H1 (cell line): ENCODE measurements around the gene RHEB. TPM values are rescaled to one million over a fixed set of nuclear protein-coding genes. Genes with fewer than 3 reads are reported as not detected.

Experiments
- CTCF ChIA-PET: fragments of 300-600 bp; sonication (Branson Sonifier 250); formaldehyde crosslinking; loops from one replicate; lab custom pipeline; 2021; ENCODE audit not compliant: partially characterized antibody; lab: Charles Lee
- POLR2A ChIA-PET: fragments of 300-600 bp; sonication (Branson Sonifier 250); formaldehyde crosslinking; loops from one replicate; lab custom pipeline; 2021; ENCODE audit warnings: inconsistent platforms; ENCODE audit not compliant: partially characterized antibody; lab: Charles Lee
- DNase-seq, 2 experiments: peaks; one replicate each; pipeline versions ENCODE4 v3.0.0 to v3.0.0-alpha.2; 2010 to 2022; ENCODE audit warnings: low spot score in 2 of 2, low read depth in 1 of 2, mixed read lengths in 1 of 2
- FAIRE-seq: peaks from 2 replicates; lab custom pipeline; 2011; peaks lifted over from hg19 to GRCh38; lab: Jason Lieb, UNC
- H2AFZ ChIP-seq: 2 replicates; pipeline ENCODE4 v1.8.1; 2012; ENCODE audit warnings: low read length, inconsistent platforms
- H2AK5ac ChIP-seq: 2 replicates; pipeline ENCODE4 v1.6.1; 2013; ENCODE audit warnings: low read depth, low read length
- H2BK120ac ChIP-seq: replicated peaks from 2 replicates; pipeline ENCODE3; 2013; ENCODE audit warnings: low read depth, low read length, inconsistent platforms
- H2BK12ac ChIP-seq: 2 replicates; pipeline ENCODE4 v1.6.1; 2013; ENCODE audit warnings: low read depth, low read length
- H2BK15ac ChIP-seq: 2 replicates; pipeline ENCODE4 v1.6.1; 2013; ENCODE audit warnings: low read length
- H2BK20ac ChIP-seq: 2 replicates; pipeline ENCODE4 v1.6.1; 2013; ENCODE audit warnings: low read length
- H2BK5ac ChIP-seq: 2 replicates; pipeline ENCODE4 v1.6.1; 2013; ENCODE audit warnings: low read depth, low read length
- H3K14ac ChIP-seq: 2 replicates; pipeline ENCODE4 v1.6.1; 2013; ENCODE audit warnings: inconsistent platforms; ENCODE audit not compliant: insufficient read length
- H3K18ac ChIP-seq: 2 replicates; pipeline ENCODE4 v1.6.1; 2013; ENCODE audit warnings: low read length; ENCODE audit errors: extremely low read depth
- H3K23ac ChIP-seq: 2 replicates; pipeline ENCODE4 v1.6.1; 2013; ENCODE audit warnings: inconsistent platforms; ENCODE audit not compliant: insufficient read length
- H3K23me2 ChIP-seq: 2 replicates; pipeline ENCODE4 v1.6.1; 2013; ENCODE audit warnings: low read depth, low read length
- H3K27ac ChIP-seq: 2 replicates; pipeline ENCODE4 v1.6.1; 2011; ENCODE audit warnings: low read depth, low read length, inconsistent platforms
- H3K27me3 ChIP-seq, 4 experiments: replicated peaks in 1 of 4; 1 replicate in 1 of 4; 2 replicates in 3 of 4; pipeline versions ENCODE4 v1.6.1 to v1.8.1; 2011 to 2013; ENCODE audit warnings: low read length in 3 of 4, mild to moderate bottlenecking in 3 of 4, inconsistent platforms in 2 of 4, mixed read lengths in 2 of 4, moderate library complexity in 1 of 4; ENCODE audit not compliant: control insufficient read depth in 3 of 4, insufficient read depth in 3 of 4; ENCODE audit errors: extremely low read depth in 1 of 4
- H3K36me3 ChIP-seq, 4 experiments: 2 replicates each; pipeline versions ENCODE4 v1.6.1 to v1.8.1; 2011 to 2013; ENCODE audit warnings: mild to moderate bottlenecking in 4 of 4, low read length in 3 of 4, moderate library complexity in 2 of 4, control low read depth in 1 of 4, inconsistent platforms in 1 of 4; ENCODE audit not compliant: insufficient read depth in 4 of 4, control insufficient read depth in 2 of 4
- H3K4ac ChIP-seq: replicated peaks from 2 replicates; pipeline ENCODE3; 2013; ENCODE audit warnings: low read length, low read depth, mixed read lengths, inconsistent platforms; ENCODE audit not compliant: insufficient read length
- H3K4me1 ChIP-seq, 4 experiments: replicated peaks in 1 of 4; 1 replicate in 1 of 4; 2 replicates in 3 of 4; pipeline versions ENCODE4 v1.6.1 to v1.8.1; 2011 to 2013; ENCODE audit warnings: low read length in 3 of 4, inconsistent platforms in 2 of 4, mixed read lengths in 1 of 4; ENCODE audit not compliant: insufficient read depth in 4 of 4, control insufficient read depth in 3 of 4
- H3K4me2 ChIP-seq, 2 experiments: 2 replicates each; pipeline versions ENCODE4 v1.6.1 to v1.8.1; 2011 to 2013; ENCODE audit warnings: low read depth in 2 of 2, low read length in 2 of 2, control low read depth in 1 of 2, inconsistent platforms in 1 of 2, mild to moderate bottlenecking in 1 of 2; ENCODE audit not compliant: insufficient read depth in 1 of 2
- H3K4me3 ChIP-seq, 4 experiments: fragments of 200-600, 300-600 bp in 1 of 4; sonication (generic), shearing (Covaris generic), sonication (Bioruptor Twin) in 1 of 4; 2 replicates each; pipeline versions ENCODE4 v1.5.1 to v1.8.1; 2011 to 2016; ENCODE audit warnings: low read length in 4 of 4, low read depth in 3 of 4, control low read depth in 2 of 4, inconsistent platforms in 2 of 4, mild to moderate bottlenecking in 2 of 4, mixed read lengths in 1 of 4, moderate library complexity in 1 of 4; ENCODE audit not compliant: insufficient read depth in 2 of 4; ENCODE audit errors: extremely low read depth in 1 of 4
- H3K56ac ChIP-seq: replicated peaks from 2 replicates; pipeline ENCODE3; 2013; ENCODE audit warnings: low read depth, mild to moderate bottlenecking, mixed read lengths, low read length, inconsistent platforms; ENCODE audit not compliant: insufficient read length
- H3K79me1 ChIP-seq: 2 replicates; pipeline ENCODE4 v1.6.1; 2013; ENCODE audit warnings: low read depth, low read length, control low read depth
- H3K79me2 ChIP-seq, 2 experiments: 2 replicates each; pipeline versions ENCODE4 v1.6.1 to v1.8.1; 2012 to 2013; ENCODE audit warnings: low read length in 2 of 2, mild to moderate bottlenecking in 2 of 2, inconsistent platforms in 1 of 2; ENCODE audit not compliant: insufficient read depth in 2 of 2, control insufficient read depth in 1 of 2
- H3K9ac ChIP-seq, 4 experiments: replicated peaks in 1 of 4; 1 replicate in 1 of 4; 2 replicates in 3 of 4; pipeline versions ENCODE4 v1.6.1 to v1.8.1; 2011 to 2013; ENCODE audit warnings: low read depth in 3 of 4, low read length in 3 of 4, control low read depth in 2 of 4, mild to moderate bottlenecking in 2 of 4, moderate library complexity in 2 of 4, inconsistent platforms in 1 of 4; ENCODE audit errors: extremely low read depth in 1 of 4
- H3K9me3 ChIP-seq, 2 experiments: 2 replicates each; pipeline versions ENCODE4 v1.6.1 to v1.8.1; 2012 to 2013; ENCODE audit warnings: mild to moderate bottlenecking in 2 of 2, moderate library complexity in 2 of 2, control low read depth in 1 of 2, inconsistent platforms in 1 of 2, low read depth in 1 of 2, low read length in 1 of 2, mixed read lengths in 1 of 2; ENCODE audit not compliant: insufficient read depth in 2 of 2
- H4K20me1 ChIP-seq, 2 experiments: replicated peaks in 1 of 2; 2 replicates each; pipeline versions ENCODE3 to v1.8.1; 2011 to 2013; ENCODE audit warnings: inconsistent platforms in 2 of 2, low read length in 2 of 2, mild to moderate bottlenecking in 1 of 2; ENCODE audit not compliant: insufficient read depth in 2 of 2, control insufficient read depth in 1 of 2
- H4K5ac ChIP-seq: 2 replicates; pipeline ENCODE4 v1.6.1; 2013; ENCODE audit warnings: low read length, low read depth, mixed read lengths, inconsistent platforms; ENCODE audit not compliant: insufficient read length
- H4K8ac ChIP-seq: 2 replicates; pipeline ENCODE4 v1.8.0; 2013; ENCODE audit warnings: mild to moderate bottlenecking, moderate library complexity, low read length, inconsistent platforms; ENCODE audit not compliant: insufficient read depth; ENCODE audit errors: extremely low read depth
- H4K91ac ChIP-seq: replicated peaks from 2 replicates; pipeline ENCODE3; 2013; ENCODE audit warnings: low read length, mixed read lengths, inconsistent platforms; ENCODE audit not compliant: insufficient read length
- ATF3 ChIP-seq: IDR thresholded peaks from 2 replicates; pipeline ENCODE4 v1.6.1; 2011; ENCODE audit warnings: low read depth, mild to moderate bottlenecking, low read length; ENCODE audit not compliant: insufficient read depth
- EZH2 ChIP-seq: fragments of 200-600 bp; sonication (generic); IDR thresholded peaks from 2 replicates; pipeline ENCODE4 v1.7.1; 2012; ENCODE audit warnings: low read depth, mild to moderate bottlenecking, moderate library complexity, low read length, inconsistent platforms; ENCODE audit not compliant: severe bottlenecking
- GABPA ChIP-seq: IDR thresholded peaks from 2 replicates; pipeline ENCODE4 v1.6.1; 2011; ENCODE audit warnings: mild to moderate bottlenecking, low read length, moderate library complexity, borderline replicate concordance; ENCODE audit not compliant: insufficient read depth
- KDM5A ChIP-seq: fragments of 200-600 bp; IDR thresholded peaks from 2 replicates; pipeline ENCODE4 v1.7.1; 2012; ENCODE audit warnings: mild to moderate bottlenecking, low read length, inconsistent platforms, mixed read lengths
- POLR2A ChIP-seq, 2 experiments: IDR thresholded peaks; 1 replicate in 1 of 2; 2 replicates in 1 of 2; pipeline ENCODE4 v1.6.1; 2011; ENCODE audit warnings: low read depth in 2 of 2, low read length in 2 of 2, mild to moderate bottlenecking in 2 of 2; ENCODE audit errors: control extremely low read depth in 1 of 2
- RBBP5 ChIP-seq: IDR thresholded peaks from 2 replicates; pipeline ENCODE4 v1.7.1; 2012; ENCODE audit warnings: low read depth, mild to moderate bottlenecking, inconsistent platforms, low read length, moderate library complexity, borderline replicate concordance
- RXRA ChIP-seq: IDR thresholded peaks from 2 replicates; pipeline ENCODE4 v1.6.1; 2011; ENCODE audit warnings: low read depth, mild to moderate bottlenecking, low read length, moderate library complexity; ENCODE audit not compliant: insufficient read depth
- SAP30 ChIP-seq: fragments of 300-600 bp; sonication (generic); IDR thresholded peaks from 2 replicates; pipeline ENCODE4 v1.7.1; 2012; ENCODE audit warnings: low read length, moderate library complexity, mild to moderate bottlenecking, inconsistent platforms; ENCODE audit not compliant: insufficient read depth, insufficient replicate concordance
- YY1 ChIP-seq: IDR thresholded peaks from 2 replicates; pipeline ENCODE4 v1.6.1; 2011; ENCODE audit warnings: low read depth, mild to moderate bottlenecking, low read length
- ZNF274 ChIP-seq: IDR thresholded peaks from 2 replicates; pipeline ENCODE4 v1.7.0; 2012; ENCODE audit warnings: low read length, borderline replicate concordance; ENCODE audit errors: extremely low read depth
- WGBS, 2 experiments: shearing (Covaris generic) in 1 of 2; methylation state at CpG; one replicate each; pipeline versions ENCODE4 v1.1.6 to v1.1.7; 2013 to 2015; ENCODE audit warnings: low lambda C conversion rate in 2 of 2, mixed read lengths in 2 of 2, inconsistent platforms in 1 of 2, low coverage in 1 of 2, missing lambda C conversion rate in 1 of 2; ENCODE audit not compliant: insufficient replicate concordance in 2 of 2, insufficient coverage in 1 of 2, insufficient read length in 1 of 2; ENCODE audit errors: extremely low coverage in 1 of 2, missing lambda C conversion rate in 1 of 2; 5-methylcytosine and 5-hydroxymethylcytosine counted together
- polyA plus RNA-seq, 7 experiments: library from polyadenylated mRNA; depleted of rRNA in 3 of 7; stranded (reverse) in 5 of 7; unstranded in 2 of 7; fragments of >200 nt in 5 of 7; fragments of 200-250 nt in 2 of 7; gene quantifications; 1 replicate in 5 of 7; 2 replicates in 1 of 7; 4 replicates in 1 of 7; pipeline versions ENCODE4 v1.2.1 to v1.2.3, GENCODE V29; 2011 to 2013; ENCODE audit warnings: missing spikeins in 2 of 7, mixed read lengths in 2 of 7
- total RNA-seq: library from RNA; stranded (reverse); fragmentation: NEBNext Ultra II Directional; extraction: Animal tissue kit (Norgen Biotek cat#: 25700); gene quantifications from 2 replicates; pipeline ENCODE4 v1.2.1, GENCODE V29; 2021

The RHEB gene
- total and polyA plus RNA-seq, 2 of the 8 experiments (the other 6 are each of a cell fraction or from before 2014, with no cell fraction given): 60.8 to 132 TPM

GRCh38 chr7:151520419-151521261, 945 bp upstream of the RHEB start:
- ChIA-PET POLR2A (interaction anchor here (0.8 to 6.3 kb wide), 13 partner anchors 13 to 273 kb away, joined by 3 to 42 read pairs (median 3); partner anchors contain the start of gene WDR86), CTCF (interaction anchor here (1.1 kb wide), 1 partner anchor 15 kb away, joined by 3 read pairs; no protein-coding TSS in a partner anchor)
- H3K27me3 ChIP-seq: peaks cover 0 to 5% (median 4%) of the 10 kb centered on the region in 4 experiments; a peak in 2 of 7 replicates
- H3K79me1 ChIP-seq: peaks cover 5% of the 10 kb centered on the region
- no peaks in the 10 kb centered on the region for H3K36me3 ChIP-seq
- no peak for FAIRE-seq
- peak overlapping the region; percentile 27 for H4K5ac ChIP-seq
- peak overlapping the region; percentile 37; the same call in 1 of the 2 replicates for H2AFZ ChIP-seq
- no peak overlapping the region for H2BK20ac ChIP-seq
- H3K4me1 ChIP-seq: peaks cover 2 to 11% (median 6%) of the 10 kb centered on the region in 4 experiments; a peak in 4 of 7 replicates
- H2BK5ac ChIP-seq: no peak overlapping the region
- peak overlapping the region; percentile 69; the same call in 1 of the 2 replicates for H3K27ac ChIP-seq
- H2AK5ac ChIP-seq: peak overlapping the region; percentile 48; the same call in 1 of the 2 replicates
- H4K20me1 ChIP-seq: peaks cover 16 to 21% of the 10 kb centered on the region in 2 experiments
- H2BK15ac ChIP-seq: peak overlapping the region; percentile 76; the same call in 1 of the 2 replicates
- H3K9me3 ChIP-seq: peaks cover 0 to 2% of the 10 kb centered on the region in 2 experiments; a peak in 1 of 4 replicates
- H3K23me2 ChIP-seq: peaks cover 11% of the 10 kb centered on the region
- peaks cover 28 to 34% of the 10 kb centered on the region in 2 experiments for H3K79me2 ChIP-seq
- peak overlapping the region; percentile 88; the same call in 1 of the 2 replicates for H3K18ac ChIP-seq
- H3K9ac ChIP-seq: peak overlapping the region in 3 of 4 experiments; percentile 60 to 74 (median 66); a peak in 6 of 7 replicates
- peak overlapping the region; percentile 94 for H4K8ac ChIP-seq
- DNase-seq: peak in 1 of 2 experiments; percentile 56
- no peak overlapping the region for H3K23ac ChIP-seq
- H3K56ac ChIP-seq: no peak overlapping the region
- no peak overlapping the region for H3K4ac ChIP-seq
- H3K14ac ChIP-seq: no peak overlapping the region
- H3K4me2 ChIP-seq: peak overlapping the region; percentile 63 to 87
- peak overlapping the region; percentile 98 for H2BK12ac ChIP-seq
- H4K91ac ChIP-seq: peak overlapping the region; percentile 94
- peak overlapping the region; percentile 29 for H2BK120ac ChIP-seq
- peak overlapping the region; percentile 26 to 97 (median 30) for H3K4me3 ChIP-seq
- WGBS, 2 experiments: 60% methylated on average over 31 of the region's 55 CpGs; no CpG with 5 or more reads in 1 of the 2 experiments
- TF ChIP-seq YY1 (no peak), RXRA (no peak), SAP30 (no peak), POLR2A (IDR thresholded peaks at IDR 0.05; ENCODE audit: control extremely low read depth in 1 of 2, low read depth in 2 of 2, low read length in 2 of 2) (no peak), RBBP5 (no peak), KDM5A (no peak), ATF3 (no peak), EZH2 (peak; percentile 35), GABPA (no peak), ZNF274 (no peak)
